GM20000 (cell line): Measurements from ENCODE around the gene POU2AF3.

Source experiments
- DNase-seq: peaks from one replicate; pipeline ENCODE4 v3.0.0; 2012; ENCODE audit warnings: low spot score
- CTCF ChIP-seq: IDR thresholded peaks from 2 replicates; pipeline ENCODE4 v1.5.1; 2012; ENCODE audit warnings: mild to moderate bottlenecking, control low read depth; ENCODE audit errors: extremely low read depth, missing control alignments

POU2AF3 gene

DNA sequence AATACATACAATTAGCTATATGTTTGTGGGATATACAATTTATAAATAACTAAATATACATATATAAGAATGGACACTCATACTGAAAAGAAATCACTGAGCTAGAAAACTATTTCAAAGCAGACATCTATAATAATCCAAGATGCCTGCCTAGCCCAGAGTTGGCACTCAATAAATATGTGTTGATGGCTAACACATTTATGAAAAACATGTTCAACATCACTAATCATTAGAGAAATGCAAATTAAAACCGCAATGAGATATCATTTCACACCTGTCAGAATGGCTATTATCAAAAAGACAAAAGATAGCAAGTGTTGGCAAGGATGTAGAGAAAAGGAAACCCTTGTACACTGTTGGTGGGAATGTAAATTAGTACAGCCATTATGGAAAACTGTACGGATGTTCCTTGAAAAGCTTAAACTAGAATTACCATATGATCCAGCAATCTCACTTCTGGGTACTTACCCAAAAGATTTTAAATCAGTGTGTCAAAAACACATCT, 50.9 kb downstream of the POU2AF3 start:
- TF ChIP-seq CTCF: no peak
- DNase-seq: no peak

- DNase-seq: no peak
- no peak for TF ChIP-seq CTCF
Observed at GRCh38 chr11:111350811-111351210, 52.5 kb downstream of the POU2AF3 start.

GRCh38 chr11:111351374-111352055, 53.2 kb downstream of the POU2AF3 start:
- no peak for DNase-seq
- no peak for TF ChIP-seq CTCF

GRCh38 chr11:111352231-111352746, 53.9 kb downstream of the POU2AF3 start:
- DNase-seq: no peak
- TF ChIP-seq CTCF: no peak

- TF ChIP-seq CTCF: no peak
- no peak for DNase-seq
Observed at GRCh38 chr11:111352935-111353710, 54.8 kb downstream of the POU2AF3 start.

DNA sequence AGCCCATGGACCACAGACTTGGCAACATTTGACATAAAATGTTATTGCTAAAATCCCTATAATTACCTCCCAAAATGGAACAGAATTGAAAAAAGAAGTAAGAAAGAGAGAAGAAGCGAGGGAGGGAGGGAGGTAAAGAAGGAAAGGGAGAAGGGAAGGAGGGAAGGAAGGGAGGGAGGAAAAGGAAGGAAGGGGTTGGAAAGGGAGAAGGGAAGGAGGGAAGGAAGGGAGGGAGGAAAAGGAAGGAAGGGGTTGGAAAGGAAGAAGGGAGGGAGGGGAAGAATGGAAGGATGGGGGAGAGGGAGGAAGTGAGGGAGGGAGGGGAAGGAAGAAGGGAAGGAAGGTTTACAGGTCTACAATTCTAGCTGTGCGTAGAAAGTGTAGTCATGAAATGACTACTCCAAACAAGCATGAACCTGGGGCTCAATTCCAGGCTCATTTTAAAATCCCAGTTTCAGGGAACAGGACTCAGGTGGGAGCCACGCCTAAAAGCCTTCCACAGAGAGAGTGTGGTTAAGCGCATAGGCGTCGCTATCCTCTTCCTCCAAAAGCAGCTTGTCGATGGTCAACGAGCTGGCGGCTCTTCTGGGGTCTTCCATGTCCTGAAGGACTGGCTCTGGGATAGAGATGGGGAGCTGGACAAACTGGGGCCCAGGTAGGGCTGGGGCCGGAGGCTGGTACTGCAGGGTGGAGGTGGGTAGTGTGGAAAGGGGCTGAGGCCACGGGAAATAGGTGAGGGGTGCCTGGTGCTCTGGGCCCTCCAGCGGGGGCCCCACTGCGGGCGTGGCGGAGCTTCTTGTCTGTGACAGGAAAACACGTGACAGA, 55.6 kb downstream of the POU2AF3 start:
- no peak for TF ChIP-seq CTCF
- no peak for DNase-seq
